Common myeloid progenitor, CD34-positive (primary cell): Measurements from ENCODE around the gene PSG5. TPM values are rescaled to one million over a fixed set of nuclear protein-coding genes. Genes with fewer than 3 reads are reported as not detected.
"Not testable (repeated sequence)": the region's sequence is repeated elsewhere in the genome, so short reads cannot be mapped to it uniquely, and the experiment has no call there.

ENCODE experiments used
- CTCF ChIA-PET: fragments of 350-600 bp; sonication (Branson Sonifier 250); formaldehyde crosslinking; loops from one replicate; lab custom pipeline; 2021; ENCODE audit warnings: antibody characterized with exemption; lab: Charles Lee
- POLR2A ChIA-PET: fragments of 350-600 bp; sonication (Branson Sonifier 250); formaldehyde crosslinking; loops from one replicate; lab custom pipeline; 2021; ENCODE audit warnings: antibody characterized with exemption; lab: Charles Lee
- DNase-seq, 3 donors: peaks; one replicate each; pipeline versions ENCODE4 v3.0.0 to v3.0.0-alpha.2; 2013
- H3K27ac ChIP-seq, 2 experiments: 1 replicate in 1 of 2; 2 replicates in 1 of 2; pipeline ENCODE4 v1.7.0; 2013; ENCODE audit warnings: inconsistent platforms in 2 of 2, low read length in 2 of 2, mild to moderate bottlenecking in 2 of 2, low read depth in 1 of 2, moderate library complexity in 1 of 2; ENCODE audit not compliant: severe bottlenecking in 2 of 2, insufficient read depth in 1 of 2, poor library complexity in 1 of 2
- H3K27me3 ChIP-seq, 5 experiments: replicated peaks in 2 of 5; 1 replicate in 3 of 5; 2 replicates in 2 of 5; pipeline versions ENCODE4 v1.6.1 to v1.7.0; 2013; ENCODE audit warnings: low read length in 4 of 5, mild to moderate bottlenecking in 2 of 5, moderate library complexity in 2 of 5, inconsistent platforms in 1 of 5; ENCODE audit not compliant: insufficient read depth in 5 of 5, control insufficient read depth in 4 of 5
- H3K36me3 ChIP-seq, 4 experiments: 1 replicate in 2 of 4; 2 replicates in 2 of 4; pipeline versions ENCODE4 v1.6.1 to v1.7.0; 2013; ENCODE audit warnings: low read length in 3 of 4, control low read depth in 1 of 4, mild to moderate bottlenecking in 1 of 4; ENCODE audit not compliant: control insufficient read depth in 4 of 4, insufficient read depth in 4 of 4
- H3K4me1 ChIP-seq, 4 experiments: 1 replicate in 3 of 4; 2 replicates in 1 of 4; pipeline versions ENCODE4 v1.6.1 to v1.7.1; 2013; ENCODE audit warnings: low read length in 3 of 4, mild to moderate bottlenecking in 3 of 4, control low read depth in 1 of 4, inconsistent platforms in 1 of 4, moderate library complexity in 1 of 4; ENCODE audit not compliant: control insufficient read depth in 4 of 4, insufficient read depth in 4 of 4; ENCODE audit errors: control extremely low read depth in 1 of 4
- H3K4me3 ChIP-seq, 7 experiments: 1 replicate in 4 of 7; 2 replicates in 3 of 7; pipeline versions ENCODE4 v1.5.1 to v1.7.0; 2013; ENCODE audit warnings: mild to moderate bottlenecking in 7 of 7, low read length in 6 of 7, moderate library complexity in 6 of 7, inconsistent platforms in 2 of 7, low read depth in 2 of 7, control low read depth in 1 of 7; ENCODE audit not compliant: insufficient read depth in 4 of 7, control insufficient read depth in 1 of 7; ENCODE audit errors: extremely low read depth in 1 of 7
- H3K9me3 ChIP-seq, 5 experiments: 1 replicate in 4 of 5; 2 replicates in 1 of 5; pipeline versions ENCODE4 v1.6.1 to v1.7.1; 2013; ENCODE audit warnings: low read length in 4 of 5, mild to moderate bottlenecking in 2 of 5, inconsistent platforms in 1 of 5, low read depth in 1 of 5, moderate library complexity in 1 of 5; ENCODE audit not compliant: control insufficient read depth in 4 of 5, insufficient read depth in 2 of 5; ENCODE audit errors: control extremely low read depth in 1 of 5
- WGBS: methylation state at CpG from one replicate; pipeline ENCODE4 v1.1.5; 2013; ENCODE audit not compliant: insufficient coverage; 5-methylcytosine and 5-hydroxymethylcytosine counted together
- polyA plus RNA-seq: library from polyadenylated mRNA; unstranded; fragments of 120-200 nt; gene quantifications from one replicate; pipeline ENCODE4 v1.2.1, GENCODE V29; 2013

PSG5 gene
- polyA plus RNA-seq: not detected

GRCh38 chr19:43186311-43186935, at the start of gene PSG5:
PSG5 (minus strand) TSS chr19:43186536; CDS start chr19:43186405, 131 bp downstream.
- H3K9me3 ChIP-seq, H3K36me3 ChIP-seq, H3K4me1 ChIP-seq, H3K4me3 ChIP-seq, DNase-seq, CTCF ChIA-PET, H3K27ac ChIP-seq, POLR2A ChIA-PET, H3K27me3 ChIP-seq: not testable (repeated sequence)
- 83% methylated on average over 1 of the region's 7 CpGs for WGBS

- H3K36me3 ChIP-seq, POLR2A ChIA-PET, H3K4me3 ChIP-seq, DNase-seq, CTCF ChIA-PET, H3K9me3 ChIP-seq, H3K27me3 ChIP-seq, H3K27ac ChIP-seq, H3K4me1 ChIP-seq: not testable (repeated sequence)
- WGBS: no CpG with 5 or more reads among the region's 3 CpGs
These were observed 49.4 kb upstream of the PSG5 start for GRCh38 chr19:43235686-43236085.

GRCh38 chr19:43229315-43229714, 43.0 kb upstream of the PSG5 start:
- Histone ChIP-seq H3K27ac (no peak overlapping the region), H3K4me3 (no peak overlapping the region), H3K36me3 (no peaks in the 10 kb centered on the region), H3K4me1 (no peaks in the 10 kb centered on the region), H3K9me3 (peaks cover 0 to 36% (median 11%) of the 10 kb centered on the region in 5 experiments), H3K27me3 (no peaks in the 10 kb centered on the region)
- ChIA-PET POLR2A (no interaction called here), CTCF (no interaction called here)
- no peak for DNase-seq
- no CpG with 5 or more reads among the region's 2 CpGs for WGBS

DNA sequence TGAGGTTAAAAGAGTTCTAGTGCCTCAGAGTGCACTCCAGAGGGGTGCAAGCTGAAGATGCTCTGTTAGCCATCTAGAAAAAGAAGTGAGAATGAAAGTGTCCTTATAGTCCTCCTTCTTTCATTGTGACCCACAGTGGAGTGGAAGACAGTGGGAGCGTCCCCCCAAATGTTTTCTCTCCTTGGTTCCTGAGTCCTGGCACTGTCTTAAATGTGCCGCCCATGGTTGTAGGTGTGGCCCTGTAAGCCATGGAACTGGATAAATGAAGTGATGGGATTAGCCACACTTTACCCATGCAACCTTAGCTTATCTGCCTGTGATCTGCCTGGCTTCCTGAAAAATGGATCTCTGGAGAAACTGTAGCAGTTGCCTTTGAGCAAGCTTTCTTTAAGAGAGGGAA, 42.4 kb upstream of the PSG5 start:
- H3K4me3 ChIP-seq, CTCF ChIA-PET, H3K36me3 ChIP-seq, POLR2A ChIA-PET, H3K4me1 ChIP-seq, H3K27ac ChIP-seq, H3K27me3 ChIP-seq: not testable (repeated sequence)
- H3K9me3 ChIP-seq: peaks cover 0 to 36% (median 14%) of the 10 kb centered on the region in 5 experiments
- WGBS: no CpG with 5 or more reads among the region's 2 CpGs
- peak in 2 of 3 donors; percentile 2 to 34 for DNase-seq

DNA sequence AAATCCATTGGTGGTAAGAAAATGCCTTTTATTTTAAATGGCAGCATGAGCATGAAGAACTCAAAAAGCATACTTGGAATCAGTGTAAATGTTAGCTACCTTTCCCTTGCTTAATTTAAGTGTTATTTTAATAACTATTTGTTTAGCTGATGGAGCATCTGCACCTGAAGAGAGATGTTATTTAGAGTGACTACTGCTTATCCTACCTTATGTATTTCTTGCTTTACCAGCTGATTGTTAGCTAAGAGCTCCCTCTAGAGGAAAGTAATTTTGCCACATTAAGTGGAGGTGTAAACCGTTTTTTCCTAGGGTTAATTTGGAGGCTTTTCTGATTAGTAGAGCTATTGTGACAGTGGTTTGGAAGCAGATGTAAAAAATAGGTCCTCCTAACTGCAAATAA, 40.6 kb upstream of the PSG5 start:
- H3K9me3 ChIP-seq: peaks cover 0 to 36% (median 14%) of the 10 kb centered on the region in 5 experiments
- H3K27me3 ChIP-seq, DNase-seq, POLR2A ChIA-PET, H3K36me3 ChIP-seq, H3K4me3 ChIP-seq, CTCF ChIA-PET, H3K27ac ChIP-seq, H3K4me1 ChIP-seq: not testable (repeated sequence)
- no CpG with 5 or more reads among the region's 1 CpG for WGBS

GRCh38 chr19:43224855-43225253, 38.5 kb upstream of the PSG5 start:
- H3K27me3 ChIP-seq: no peaks in the 10 kb centered on the region

DNA sequence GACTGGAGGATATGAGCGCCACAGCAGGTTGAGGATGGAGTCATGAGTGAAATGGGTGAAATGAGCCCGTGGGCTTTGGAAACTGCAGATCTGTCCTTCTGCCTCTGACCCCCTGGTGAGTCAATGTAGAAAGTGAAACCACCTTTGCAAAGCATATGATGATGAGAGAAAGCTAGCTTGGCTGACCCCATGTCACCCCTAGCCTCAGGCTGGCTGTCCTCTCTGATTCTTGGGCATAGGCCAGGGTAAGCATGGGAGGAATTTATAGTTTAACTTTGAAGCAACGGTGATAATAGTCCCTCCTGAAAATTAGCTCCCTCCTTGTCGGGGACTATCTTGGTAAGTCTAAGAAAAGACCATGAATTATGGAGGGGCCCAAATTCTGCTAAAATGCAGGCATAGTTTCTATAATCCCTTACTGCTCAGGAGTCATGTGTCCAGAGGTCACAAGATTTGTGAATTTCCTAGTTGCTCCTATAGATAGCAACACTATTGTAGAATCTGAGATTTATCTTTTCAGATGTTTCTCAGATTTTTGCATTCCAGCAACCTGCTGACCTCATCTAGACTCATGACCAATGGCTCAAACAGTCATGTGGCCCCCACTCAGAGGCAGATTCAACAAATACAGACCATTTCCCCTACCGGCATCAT, 38.0 kb upstream of the PSG5 start:
- CTCF ChIA-PET: not testable (repeated sequence)

More at GRCh38 chr19:43224855-43225253, 38.5 kb upstream of the PSG5 start:
- CTCF ChIA-PET: no interaction called here
- 100% methylated on average over 1 of the region's 2 CpGs for WGBS
- POLR2A ChIA-PET: no interaction called here
- DNase-seq: no peak
- H3K27ac ChIP-seq: no peak overlapping the region
- H3K4me1 ChIP-seq: no peaks in the 10 kb centered on the region
- H3K4me3 ChIP-seq: no peak overlapping the region
- H3K36me3 ChIP-seq: no peaks in the 10 kb centered on the region
- H3K9me3 ChIP-seq: peaks cover 0 to 32% (median 11%) of the 10 kb centered on the region in 5 experiments

More for the DNA sequence above, 38.0 kb upstream of the PSG5 start:
- DNase-seq, H3K4me1 ChIP-seq, H3K27ac ChIP-seq, H3K36me3 ChIP-seq, POLR2A ChIA-PET, H3K27me3 ChIP-seq, H3K4me3 ChIP-seq: not testable (repeated sequence)
- peaks cover 0 to 29% (median 11%) of the 10 kb centered on the region in 5 experiments for H3K9me3 ChIP-seq
- WGBS: 69% methylated on average over 2 of the region's 5 CpGs
